PC-9 (cell line): Measurements from ENCODE around the gene VSTM2L.

Source experiments
- EZH2 ChIP-seq: fragments of 200-600 bp; sonication (generic); IDR thresholded peaks from 2 replicates; pipeline ENCODE4 v1.8.0; 2017; ENCODE audit warnings: antibody characterized with exemption, low read depth
- TF ChIP-seq, protein P1 (sequence below): fragments of 200-600 bp; sonication (generic); conservative IDR thresholded peaks from 2 replicates; pipeline ENCODE4 v1.6.1; 2017; ENCODE audit warnings: mixed run types, antibody characterized with exemption, mild to moderate bottlenecking, moderate library complexity

DNA sequence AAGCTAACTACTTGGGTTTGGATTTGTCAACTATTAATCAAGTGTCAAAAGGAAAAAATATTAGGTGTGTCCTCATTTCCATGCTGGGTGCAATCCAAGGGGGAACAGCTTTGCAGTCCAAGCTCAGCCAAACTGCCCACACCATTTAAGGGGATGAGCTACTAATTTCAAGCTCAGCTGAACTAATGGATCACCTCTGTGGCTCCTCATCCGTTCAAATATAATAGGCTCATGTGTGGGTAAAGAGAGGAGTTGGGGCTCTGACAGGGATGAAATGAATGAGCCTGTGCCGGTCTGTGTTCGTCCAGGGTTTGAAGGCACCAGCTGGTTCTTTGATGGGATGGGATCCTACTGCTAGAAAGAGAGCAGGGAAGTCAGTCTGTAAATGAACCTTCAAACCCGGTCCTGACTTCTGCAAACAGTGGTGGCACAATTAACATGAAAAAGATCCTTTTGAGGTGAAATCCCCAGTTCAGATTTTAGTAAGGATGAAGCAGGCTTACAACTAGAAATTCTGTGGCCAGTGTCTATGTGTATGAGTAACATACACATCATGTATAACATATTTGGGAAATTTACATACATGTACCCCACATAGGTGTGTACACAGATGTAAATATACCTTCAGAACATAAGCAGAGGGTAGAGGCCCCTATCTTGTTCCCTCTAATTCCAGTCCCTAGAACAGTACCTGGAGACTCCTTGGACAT lies 88.4 kb downstream of the VSTM2L start:
- TF ChIP-seq, protein P1, sequence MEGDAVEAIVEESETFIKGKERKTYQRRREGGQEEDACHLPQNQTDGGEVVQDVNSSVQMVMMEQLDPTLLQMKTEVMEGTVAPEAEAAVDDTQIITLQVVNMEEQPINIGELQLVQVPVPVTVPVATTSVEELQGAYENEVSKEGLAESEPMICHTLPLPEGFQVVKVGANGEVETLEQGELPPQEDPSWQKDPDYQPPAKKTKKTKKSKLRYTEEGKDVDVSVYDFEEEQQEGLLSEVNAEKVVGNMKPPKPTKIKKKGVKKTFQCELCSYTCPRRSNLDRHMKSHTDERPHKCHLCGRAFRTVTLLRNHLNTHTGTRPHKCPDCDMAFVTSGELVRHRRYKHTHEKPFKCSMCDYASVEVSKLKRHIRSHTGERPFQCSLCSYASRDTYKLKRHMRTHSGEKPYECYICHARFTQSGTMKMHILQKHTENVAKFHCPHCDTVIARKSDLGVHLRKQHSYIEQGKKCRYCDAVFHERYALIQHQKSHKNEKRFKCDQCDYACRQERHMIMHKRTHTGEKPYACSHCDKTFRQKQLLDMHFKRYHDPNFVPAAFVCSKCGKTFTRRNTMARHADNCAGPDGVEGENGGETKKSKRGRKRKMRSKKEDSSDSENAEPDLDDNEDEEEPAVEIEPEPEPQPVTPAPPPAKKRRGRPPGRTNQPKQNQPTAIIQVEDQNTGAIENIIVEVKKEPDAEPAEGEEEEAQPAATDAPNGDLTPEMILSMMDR: no peak
- no peak for TF ChIP-seq EZH2
